ENCODE results near the gene DESI1. TPM values are rescaled to one million over a fixed set of nuclear protein-coding genes. Genes with fewer than 3 reads are reported as not detected.

The DESI1 gene
- polyA plus RNA-seq, 1 of the 3 experiments (the other 2 are of a cell fraction) = 8.2 TPM

GRCh38 chr22:41575533-41575932 is 45.3 kb downstream of the DESI1 start:
- no peak overlapping the region for H3K9ac ChIP-seq
- no peak overlapping the region for H2AFZ ChIP-seq (ENCODE audit: low read depth)
- TF ChIP-seq FOSL2 (IDR thresholded peaks at IDR 0.05; ENCODE audit: borderline replicate concordance, low read depth) (no peak), IRF3 (IDR thresholded peaks at IDR 0.05; ENCODE audit: low read depth, low read length) (no peak), NRF1 (IDR thresholded peaks at IDR 0.05; ENCODE audit: low read depth, low read length) (no peak), POLR2AphosphoS5 (IDR thresholded peaks at IDR 0.05; ENCODE audit: low read depth, low read length) (no peak), TEAD4 (IDR thresholded peaks at IDR 0.05; ENCODE audit: borderline replicate concordance, insufficient read depth) (no peak), SMC3 (IDR thresholded peaks at IDR 0.05; ENCODE audit: low read depth, low read length) (no peak), RXRA (IDR thresholded peaks at IDR 0.05; ENCODE audit: borderline replicate concordance, low read depth) (no peak), GATA2 (CRISPR knock-in tag; IDR thresholded peaks at IDR 0.05) (no peak), FOXJ3 (CRISPR knock-in tag; IDR thresholded peaks at IDR 0.05) (no peak), JUND (IDR thresholded peaks at IDR 0.05) (no peak), ZBTB33 (IDR thresholded peaks at IDR 0.05; ENCODE audit: borderline replicate concordance, low read depth) (no peak), MXI1 (IDR thresholded peaks at IDR 0.05; ENCODE audit: low read depth, low read length) (no peak)
- no peak for DNase-seq
- no peaks in the 10 kb centered on the region; a peak in 1 of 4 replicates for H3K4me1 ChIP-seq (ENCODE audit: control insufficient read depth in 1 of 2, insufficient read depth in 2 of 2, low read depth in 1 of 2, low read length in 1 of 2)
- no peaks in the 10 kb centered on the region for H3F3A ChIP-seq (replicated peaks; ENCODE audit: insufficient read depth)
- H4K20me1 ChIP-seq (ENCODE audit: insufficient read depth) = no peaks in the 10 kb centered on the region
- ChIA-PET POLR2A (no interaction called here), CTCF (interaction anchor here (1.5 to 1.7 kb wide), 2 partner anchors 13 to 22 kb away, joined by 5 to 10 read pairs; partner anchors contain the start of gene PMM1)
- no CpG with 5 or more reads among the region's 15 CpGs for WGBS (ENCODE audit: low lambda C conversion rate)
- H3K9me3 ChIP-seq = no peaks in the 10 kb centered on the region
- no peak overlapping the region for H3K4me3 ChIP-seq (ENCODE audit: low read depth in 2 of 2, low read length in 1 of 2)
- no peaks in the 10 kb centered on the region for H3K27me3 ChIP-seq (ENCODE audit: insufficient read depth)
- no peaks in the 10 kb centered on the region for H3K79me2 ChIP-seq (ENCODE audit: insufficient read depth)
- no peaks in the 10 kb centered on the region for H3K36me3 ChIP-seq (replicated peaks in 1 of 2; ENCODE audit: control insufficient read depth in 1 of 2, insufficient read depth in 2 of 2, low read length in 1 of 2)
- no peak overlapping the region for H3K4me2 ChIP-seq
- H3K9me2 ChIP-seq = no peaks in the 10 kb centered on the region
- no peak overlapping the region for H3K27ac ChIP-seq (ENCODE audit: low read depth in 2 of 2, low read length in 1 of 2)

- WGBS (ENCODE audit: low lambda C conversion rate) = no CpG with 5 or more reads among the region's 26 CpGs
- no peak overlapping the region for H2AFZ ChIP-seq (ENCODE audit: low read depth)
- H3K9me3 ChIP-seq = no peaks in the 10 kb centered on the region
- H3K27me3 ChIP-seq (ENCODE audit: insufficient read depth) = no peaks in the 10 kb centered on the region
- no peaks in the 10 kb centered on the region; a peak in 1 of 4 replicates for H3K4me1 ChIP-seq (ENCODE audit: control insufficient read depth in 1 of 2, insufficient read depth in 2 of 2, low read depth in 1 of 2, low read length in 1 of 2)
- H3K27ac ChIP-seq (ENCODE audit: low read depth in 2 of 2, low read length in 1 of 2) = no peak overlapping the region
- no peak overlapping the region for H3K9ac ChIP-seq
- DNase-seq = no peak
- no peak overlapping the region for H3K4me3 ChIP-seq (ENCODE audit: low read depth in 2 of 2, low read length in 1 of 2)
- H4K20me1 ChIP-seq (ENCODE audit: insufficient read depth) = no peaks in the 10 kb centered on the region
- CTCF ChIA-PET = interaction anchor here (1.9 kb wide), 1 partner anchor 22 kb away, joined by 7 read pairs; no protein-coding TSS in a partner anchor
- no peak overlapping the region for H3K4me2 ChIP-seq
- H3K79me2 ChIP-seq (ENCODE audit: insufficient read depth) = no peaks in the 10 kb centered on the region
- POLR2A ChIA-PET = no interaction called here
- TF ChIP-seq FOXM1 (IDR thresholded peaks at IDR 0.05; ENCODE audit: low read depth) (no peak), NFIC (IDR thresholded peaks at IDR 0.05; ENCODE audit: borderline replicate concordance) (no peak), USF1 (IDR thresholded peaks at IDR 0.05; ENCODE audit: borderline replicate concordance, low read depth) (no peak), USF2 (IDR thresholded peaks at IDR 0.05; ENCODE audit: borderline replicate concordance, low read depth, low read length) (no peak), FOSL2 (IDR thresholded peaks at IDR 0.05; ENCODE audit: borderline replicate concordance, low read depth) (no peak), CHD2 (IDR thresholded peaks at IDR 0.05; ENCODE audit: low read length, partially characterized antibody) (no peak), FOXJ3 (CRISPR knock-in tag; IDR thresholded peaks at IDR 0.05) (no peak), GABPA (IDR thresholded peaks at IDR 0.05; ENCODE audit: low read depth) (no peak), MXI1 (IDR thresholded peaks at IDR 0.05; ENCODE audit: low read depth, low read length) (no peak), TEAD4 (IDR thresholded peaks at IDR 0.05; ENCODE audit: borderline replicate concordance, insufficient read depth) (no peak), ZBTB33 (IDR thresholded peaks at IDR 0.05; ENCODE audit: borderline replicate concordance, low read depth) (no peak), MAX (IDR thresholded peaks at IDR 0.05; ENCODE audit: low read depth) (no peak), MEF2A (IDR thresholded peaks at IDR 0.05; ENCODE audit: borderline replicate concordance, low read depth) (no peak)
- no peaks in the 10 kb centered on the region for H3K9me2 ChIP-seq
- H3K36me3 ChIP-seq (replicated peaks in 1 of 2; ENCODE audit: control insufficient read depth in 1 of 2, insufficient read depth in 2 of 2, low read length in 1 of 2) = no peaks in the 10 kb centered on the region
- no peaks in the 10 kb centered on the region for H3F3A ChIP-seq (replicated peaks; ENCODE audit: insufficient read depth)
These were observed 45.9 kb downstream of the DESI1 start for GRCh38 chr22:41574847-41575381.
